Naive B cell (primary cell): ENCODE measurements around the gene CCDC27. TPM values are rescaled to one million over a fixed set of nuclear protein-coding genes. Genes with fewer than 3 reads are reported as not detected.
A peak's percentile ranks its signal among the peaks of the same experiment; 100 is the strongest.

Source experiments
- ATAC-seq, 2 donors: fragments of 150-1000 bp; cut with Tn5 transposase; 2 replicates each; pipeline ENCODE4 v1.10.0; 2021; ENCODE audit warnings: low read depth in 2 of 2, mild to moderate bottlenecking in 2 of 2, moderate library complexity in 2 of 2
- DNase-seq: peaks from one replicate; pipeline ENCODE4 v3.0.0; 2022
- H3K27ac Mint-ChIP-seq, 6 donors: one replicate each; pipeline ENCODE4 v1.8.0; 2020 to 2022; ENCODE audit warnings: mild to moderate bottlenecking in 6 of 6, mixed read lengths in 6 of 6, moderate library complexity in 5 of 6, inconsistent platforms in 2 of 6
- H3K27me3 Mint-ChIP-seq, 3 donors: one replicate each; pipeline ENCODE4 v1.8.0; 2021 to 2022; ENCODE audit warnings: mixed read lengths in 3 of 3, mild to moderate bottlenecking in 1 of 3
- H3K36me3 Mint-ChIP-seq, 2 donors: one replicate each; pipeline ENCODE4 v1.8.0; 2020 to 2022; ENCODE audit warnings: mixed read lengths in 2 of 2, inconsistent platforms in 1 of 2, mild to moderate bottlenecking in 1 of 2
- H3K4me1 Mint-ChIP-seq, 3 donors: one replicate each; pipeline ENCODE4 v1.8.0; 2020 to 2022; ENCODE audit warnings: mixed read lengths in 3 of 3, inconsistent platforms in 1 of 3, mild to moderate bottlenecking in 1 of 3, moderate library complexity in 1 of 3
- H3K4me3 Mint-ChIP-seq, 8 donors: one replicate each; pipeline ENCODE4 v1.8.0; 2020 to 2022; ENCODE audit warnings: mild to moderate bottlenecking in 8 of 8, mixed read lengths in 8 of 8, moderate library complexity in 8 of 8, inconsistent platforms in 2 of 8
- H3K9me3 Mint-ChIP-seq, 7 donors: one replicate each; pipeline ENCODE4 v1.8.0; 2020 to 2022; ENCODE audit warnings: mixed read lengths in 7 of 7, mild to moderate bottlenecking in 5 of 7, inconsistent platforms in 2 of 7, moderate library complexity in 1 of 7
- polyA plus RNA-seq, 6 donors: library from polyadenylated mRNA; unstranded; fragments of 300-500 nt; fragmentation: Illumina TruSeq; gene quantifications; one replicate each; pipeline ENCODE4 v1.2.3, GENCODE V29; 2021; ENCODE audit warnings: low read depth in 6 of 6

Gene CCDC27
- polyA plus RNA-seq, 6 donors from 2014 or later = not detected

- DNase-seq (no peak), ATAC-seq (peak; percentile 25 to 28)
- H3K4me3 Mint-ChIP-seq = no peak overlapping the region
- H3K27ac Mint-ChIP-seq = no peak overlapping the region
- H3K27me3 Mint-ChIP-seq = peaks cover 7 to 32% (median 20%) of the 10 kb centered on the region in 3 donors
- peaks cover 0 to 4% (median 0%) of the 10 kb centered on the region in 3 donors for H3K4me1 Mint-ChIP-seq
- no peaks in the 10 kb centered on the region for H3K36me3 Mint-ChIP-seq
- no peaks in the 10 kb centered on the region for H3K9me3 Mint-ChIP-seq
Measured at GRCh38 chr1:3727042-3727824, 25.0 kb upstream of the CCDC27 start.

DNA sequence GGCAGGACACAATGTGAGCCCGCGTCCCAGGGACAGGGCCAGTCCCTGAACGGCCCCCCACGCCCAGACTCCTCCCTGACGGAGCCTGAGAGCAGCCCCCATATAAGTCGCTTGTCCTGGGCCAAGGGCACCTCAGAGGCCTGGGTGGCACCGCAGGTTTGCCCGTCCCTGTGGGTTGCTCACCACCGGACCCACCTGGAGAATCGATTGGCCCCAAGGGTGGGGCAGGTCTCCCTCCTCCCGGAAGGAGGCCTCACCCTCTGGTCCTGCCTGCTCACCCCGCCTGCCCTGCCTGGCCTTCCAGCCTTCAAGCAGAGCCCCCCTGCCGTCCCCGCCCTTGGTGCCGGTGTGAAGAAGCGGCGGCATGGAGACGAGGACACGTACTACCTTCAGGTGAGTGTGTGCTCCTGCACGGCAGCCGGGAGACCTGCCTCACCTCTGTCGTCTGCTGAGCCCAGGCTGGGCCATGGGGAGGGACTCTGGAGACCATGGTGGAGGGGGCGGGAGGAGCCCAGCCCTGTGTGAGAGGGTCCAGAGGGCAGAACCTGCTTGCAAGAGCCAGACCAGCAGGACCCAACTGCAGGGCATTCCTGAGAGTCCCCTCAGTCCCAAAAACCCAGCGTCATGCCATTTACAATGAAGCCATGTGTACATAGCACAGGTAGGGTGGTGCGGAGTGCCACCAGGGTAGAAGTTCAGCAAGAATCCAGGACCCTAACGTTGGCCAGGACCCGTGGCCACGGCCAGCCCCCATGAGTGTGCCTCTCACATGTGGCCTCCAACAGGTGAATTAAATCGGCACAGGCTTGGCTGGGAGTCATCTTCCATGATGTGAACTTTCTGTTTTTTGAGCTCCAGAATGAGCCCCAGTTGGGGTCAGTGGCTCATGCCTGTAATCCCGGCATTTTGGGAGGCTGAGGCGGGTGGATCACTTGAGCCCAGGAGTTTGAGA, 24.1 kb upstream of the CCDC27 start:
- H3K4me1 Mint-ChIP-seq = peaks cover 0 to 4% (median 0%) of the 10 kb centered on the region in 3 donors
- H3K27me3 Mint-ChIP-seq = peaks cover 7 to 32% (median 20%) of the 10 kb centered on the region in 3 donors
- no peak overlapping the region for H3K27ac Mint-ChIP-seq
- H3K36me3 Mint-ChIP-seq = no peaks in the 10 kb centered on the region
- ATAC-seq (no peak), DNase-seq (no peak)
- H3K9me3 Mint-ChIP-seq = no peaks in the 10 kb centered on the region
- H3K4me3 Mint-ChIP-seq = peak overlapping the region in 1 of 8 donors; percentile 56

GRCh38 chr1:3729594-3730542, 22.4 kb upstream of the CCDC27 start:
- no peak for ATAC-seq
- Mint-ChIP-seq H3K9me3 (no peaks in the 10 kb centered on the region), H3K4me3 (no peak overlapping the region), H3K27me3 (peaks cover 3 to 32% (median 20%) of the 10 kb centered on the region in 3 donors), H3K36me3 (no peaks in the 10 kb centered on the region), H3K4me1 (peaks cover 0 to 4% (median 0%) of the 10 kb centered on the region in 3 donors), H3K27ac (no peak overlapping the region)
- DNase-seq = no peak

DNA sequence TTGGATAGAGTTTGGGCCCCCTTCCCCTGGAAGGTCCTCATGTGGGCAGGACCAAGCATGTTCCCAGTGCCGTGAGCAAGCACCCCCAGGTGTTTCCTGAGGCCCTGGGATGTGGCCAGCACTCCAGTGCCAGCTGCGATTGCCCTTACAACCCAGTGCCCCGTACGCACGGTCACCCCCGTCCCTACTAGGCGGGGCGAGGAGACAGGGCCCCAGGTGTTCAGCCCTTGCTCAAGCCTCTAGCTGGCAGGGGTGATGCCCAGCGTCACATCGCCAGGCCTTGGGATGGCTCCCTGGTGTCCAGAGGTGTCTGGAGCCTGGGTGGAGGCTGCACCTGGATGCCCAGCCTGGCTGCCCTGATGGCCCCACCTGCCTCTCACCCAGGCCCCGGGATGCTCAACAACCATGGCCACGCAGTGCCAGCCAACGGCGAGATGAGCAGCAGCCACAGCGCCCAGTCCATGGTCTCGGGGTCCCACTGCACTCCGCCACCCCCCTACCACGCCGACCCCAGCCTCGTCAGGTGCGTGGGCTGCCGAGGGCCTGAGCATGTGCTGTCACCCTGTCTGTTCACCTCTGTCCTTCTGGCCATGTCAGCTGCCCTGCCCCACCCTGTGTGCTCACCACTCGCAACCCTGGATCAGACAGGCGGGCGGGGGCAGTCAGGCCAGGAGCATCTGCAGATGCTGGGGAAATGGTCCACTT, 21.6 kb upstream of the CCDC27 start:
- H3K36me3 Mint-ChIP-seq = peaks cover 0 to under 1% of the 10 kb centered on the region in 2 donors
- H3K27ac Mint-ChIP-seq = no peak overlapping the region
- H3K4me1 Mint-ChIP-seq = peaks cover 0 to 4% (median 0%) of the 10 kb centered on the region in 3 donors
- no peaks in the 10 kb centered on the region for H3K9me3 Mint-ChIP-seq
- no peak overlapping the region for H3K4me3 Mint-ChIP-seq
- H3K27me3 Mint-ChIP-seq = peaks cover 3 to 26% (median 20%) of the 10 kb centered on the region in 3 donors
- no peak for ATAC-seq
- no peak for DNase-seq

DNA sequence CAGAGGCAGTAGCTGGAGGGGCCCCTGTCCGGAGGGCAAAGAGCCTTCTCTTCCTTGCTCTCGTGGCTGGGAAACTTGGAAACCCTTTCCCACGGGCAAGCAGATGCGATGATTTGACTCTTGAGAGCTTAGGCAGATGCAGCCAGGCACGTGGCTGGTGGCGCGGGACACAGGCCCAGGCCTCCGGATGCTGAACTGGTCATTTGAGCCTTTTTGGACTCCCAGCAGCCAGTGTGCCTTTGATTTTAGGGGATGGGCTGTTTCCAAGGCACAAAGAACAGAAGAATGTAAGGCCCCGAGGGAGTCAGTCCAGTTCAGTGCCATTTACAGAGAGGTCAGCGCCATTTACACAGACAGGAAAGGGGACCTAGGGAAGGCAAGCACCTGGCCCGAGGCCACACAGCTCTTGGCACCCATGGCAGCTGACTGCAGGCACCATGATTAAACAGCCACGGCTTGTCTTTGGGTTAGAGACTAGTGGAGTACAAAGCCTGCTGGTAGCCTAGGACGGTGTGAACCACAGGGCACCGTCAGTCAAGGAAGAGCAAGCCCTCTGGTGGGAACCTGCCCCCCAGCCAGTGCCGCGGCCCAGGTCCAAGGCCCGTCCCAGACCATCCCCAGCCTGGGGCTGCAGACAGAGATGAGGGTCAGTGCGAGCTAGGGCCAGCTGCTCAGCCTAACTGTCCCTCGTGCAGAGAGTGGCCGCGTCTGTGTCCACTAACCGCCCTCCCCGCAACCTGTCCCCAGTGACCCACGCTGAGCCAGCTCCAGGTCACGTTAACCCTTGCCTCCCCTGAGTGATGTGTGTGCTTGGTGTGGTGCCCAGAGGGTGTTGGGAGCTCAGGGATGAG, 20.4 kb upstream of the CCDC27 start:
- Mint-ChIP-seq H3K9me3 (no peaks in the 10 kb centered on the region), H3K4me1 (peaks cover 0 to under 1% (median 0%) of the 10 kb centered on the region in 3 donors), H3K27me3 (peaks cover 3 to 16% (median 15%) of the 10 kb centered on the region in 3 donors), H3K27ac (no peak overlapping the region), H3K4me3 (no peak overlapping the region), H3K36me3 (peaks cover 0 to 5% of the 10 kb centered on the region in 2 donors)
- DNase-seq = no peak
- ATAC-seq = no peak

DNA sequence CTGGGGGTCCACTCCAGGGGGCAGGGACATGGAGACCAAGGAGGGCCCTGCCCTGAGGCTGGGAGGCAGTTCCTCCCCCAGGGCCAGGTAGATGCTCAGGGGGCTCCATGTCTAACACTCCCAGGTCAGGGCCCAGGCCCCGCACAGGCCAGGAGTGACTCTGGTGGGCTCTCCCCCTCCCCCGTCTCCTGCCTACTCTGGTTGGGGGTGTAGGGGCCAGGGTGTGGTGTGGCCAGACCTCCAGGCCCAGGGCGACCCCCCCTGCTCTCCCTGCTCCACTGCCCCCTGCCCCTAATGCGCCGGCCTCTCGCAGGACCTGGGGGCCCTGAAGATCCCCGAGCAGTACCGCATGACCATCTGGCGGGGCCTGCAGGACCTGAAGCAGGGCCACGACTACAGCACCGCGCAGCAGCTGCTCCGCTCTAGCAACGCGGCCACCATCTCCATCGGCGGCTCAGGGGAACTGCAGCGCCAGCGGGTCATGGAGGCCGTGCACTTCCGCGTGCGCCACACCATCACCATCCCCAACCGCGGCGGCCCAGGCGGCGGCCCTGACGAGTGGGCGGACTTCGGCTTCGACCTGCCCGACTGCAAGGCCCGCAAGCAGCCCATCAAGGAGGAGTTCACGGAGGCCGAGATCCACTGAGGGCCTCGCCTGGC, 19.7 kb upstream of the CCDC27 start:
- ATAC-seq = no peak

GRCh38 chr1:3733094-3733882, 19.0 kb upstream of the CCDC27 start:
- H3K27ac Mint-ChIP-seq = peak overlapping the region in 1 of 6 donors; percentile 18
- no peak overlapping the region for H3K4me3 Mint-ChIP-seq
- ATAC-seq = no peak
- no peak for DNase-seq
- H3K4me1 Mint-ChIP-seq = no peaks in the 10 kb centered on the region
- no peaks in the 10 kb centered on the region for H3K9me3 Mint-ChIP-seq
- peaks cover 3 to 13% (median 13%) of the 10 kb centered on the region in 3 donors for H3K27me3 Mint-ChIP-seq
- peaks cover 0 to 5% of the 10 kb centered on the region in 2 donors for H3K36me3 Mint-ChIP-seq

More for the DNA sequence above, 19.7 kb upstream of the CCDC27 start:
- H3K27ac Mint-ChIP-seq = peak overlapping the region in 1 of 6 donors; percentile 18
- H3K4me1 Mint-ChIP-seq = no peaks in the 10 kb centered on the region
- H3K36me3 Mint-ChIP-seq = peaks cover 0 to 5% of the 10 kb centered on the region in 2 donors
- peaks cover 3 to 13% (median 13%) of the 10 kb centered on the region in 3 donors for H3K27me3 Mint-ChIP-seq
- no peaks in the 10 kb centered on the region for H3K9me3 Mint-ChIP-seq
- no peak overlapping the region for H3K4me3 Mint-ChIP-seq
- no peak for DNase-seq

DNA sequence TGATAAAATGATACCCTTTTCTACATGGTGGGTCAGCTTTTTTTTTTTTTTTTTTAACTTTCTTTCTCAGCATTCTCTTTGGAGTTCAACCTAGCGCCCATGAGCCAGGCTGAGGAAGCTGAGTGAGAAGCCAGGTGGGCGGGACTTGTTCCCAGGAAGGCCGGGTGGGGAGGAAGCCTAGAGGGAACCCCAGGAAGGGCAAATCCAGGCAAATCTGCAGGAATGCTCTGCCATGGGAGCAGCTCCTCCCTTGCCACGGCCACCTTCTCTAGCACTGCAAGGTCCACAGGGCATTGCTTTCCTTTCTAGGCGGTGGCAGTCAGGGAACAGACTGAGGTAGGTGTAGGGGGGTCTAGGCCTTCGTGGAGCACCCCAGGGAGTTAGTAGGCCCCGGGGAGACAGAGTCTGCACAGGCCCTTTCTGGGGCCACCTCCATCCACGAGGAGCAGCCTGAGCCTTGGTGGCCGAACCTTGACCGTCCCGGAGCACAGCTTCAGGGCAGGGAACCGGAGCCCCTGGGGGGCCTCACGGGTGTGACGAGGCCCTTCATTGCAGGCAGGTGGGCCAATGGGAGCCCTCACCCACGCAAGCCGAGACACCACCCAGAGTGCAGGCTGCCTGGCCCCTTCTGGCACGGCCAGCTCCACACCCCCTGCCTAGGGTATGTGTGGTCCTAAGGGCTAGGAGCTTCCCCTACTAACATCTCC, 18.2 kb upstream of the CCDC27 start:
- no peak overlapping the region for H3K27ac Mint-ChIP-seq
- peaks cover 0 to 5% of the 10 kb centered on the region in 2 donors for H3K36me3 Mint-ChIP-seq
- peaks cover 0 to 7% (median 7%) of the 10 kb centered on the region in 3 donors for H3K27me3 Mint-ChIP-seq
- H3K4me1 Mint-ChIP-seq = no peaks in the 10 kb centered on the region
- ATAC-seq (no peak), DNase-seq (no peak)
- no peak overlapping the region for H3K4me3 Mint-ChIP-seq
- H3K9me3 Mint-ChIP-seq = no peaks in the 10 kb centered on the region

DNA sequence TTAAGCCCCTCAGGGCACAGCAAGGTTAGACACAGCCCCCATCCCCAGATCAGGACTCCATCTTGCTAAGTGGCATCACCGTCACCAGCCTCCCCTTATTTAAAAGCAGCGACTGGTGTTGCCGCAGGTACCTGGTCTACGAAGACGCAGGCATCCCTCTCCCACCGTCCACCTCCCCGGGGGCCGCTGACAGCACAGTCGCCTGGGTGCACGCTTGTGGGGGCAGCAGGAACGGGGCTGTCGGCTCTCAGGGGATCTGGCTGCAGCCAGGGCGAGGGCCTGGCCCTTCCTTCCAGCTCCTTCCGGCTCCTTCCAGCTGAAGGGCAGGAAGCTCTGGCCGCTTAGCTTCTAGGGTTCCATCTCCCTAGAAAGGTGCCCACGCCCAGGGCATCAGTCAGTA, 17.6 kb upstream of the CCDC27 start:
- Mint-ChIP-seq H3K4me1 (no peaks in the 10 kb centered on the region), H3K4me3 (no peak overlapping the region), H3K36me3 (peaks cover 0 to 5% of the 10 kb centered on the region in 2 donors), H3K27ac (no peak overlapping the region), H3K9me3 (no peaks in the 10 kb centered on the region), H3K27me3 (peaks cover 0 to 6% (median 5%) of the 10 kb centered on the region in 3 donors)
- DNase-seq = no peak
- ATAC-seq = no peak

DNA sequence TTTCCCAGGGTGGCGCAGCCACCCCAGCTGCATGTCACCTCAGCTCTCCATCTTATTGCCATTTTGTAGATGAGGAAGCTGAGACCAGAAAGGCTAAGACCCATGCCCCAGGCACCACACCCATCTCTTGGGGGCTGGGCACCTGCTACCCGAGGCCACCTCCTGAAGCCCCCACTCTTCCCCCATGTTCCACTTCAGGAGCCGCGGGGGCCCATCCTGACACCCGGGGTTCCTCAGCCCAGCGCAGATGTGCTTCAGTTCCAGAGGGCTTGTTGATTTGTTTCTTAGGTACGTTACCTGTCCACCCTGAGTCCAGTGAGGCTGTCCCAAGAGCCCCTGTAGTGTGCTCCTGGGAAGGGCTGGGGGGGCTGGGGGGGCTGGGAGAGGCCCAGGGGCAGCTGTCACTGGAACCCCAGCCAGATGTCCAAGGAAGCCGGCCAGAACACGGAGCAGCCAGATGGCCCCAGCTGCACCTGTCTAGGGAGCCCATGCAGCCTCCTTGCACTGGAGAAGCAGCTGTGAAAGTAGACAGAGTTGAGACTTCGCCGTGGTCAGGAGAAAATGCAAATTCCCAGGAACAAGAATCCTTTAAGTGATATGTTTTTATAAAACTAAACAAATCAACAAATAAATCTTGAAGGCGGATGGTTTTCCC, 17.1 kb upstream of the CCDC27 start:
- H3K4me3 Mint-ChIP-seq = no peak overlapping the region
- DNase-seq (no peak), ATAC-seq (no peak)
- no peaks in the 10 kb centered on the region for H3K9me3 Mint-ChIP-seq
- no peaks in the 10 kb centered on the region for H3K4me1 Mint-ChIP-seq
- no peak overlapping the region for H3K27ac Mint-ChIP-seq
- peaks cover 0 to 6% (median 5%) of the 10 kb centered on the region in 3 donors for H3K27me3 Mint-ChIP-seq
- peaks cover 0 to 5% of the 10 kb centered on the region in 2 donors for H3K36me3 Mint-ChIP-seq
